ENCODE measurements around the gene FAM200A. TPM values are rescaled to one million over a fixed set of nuclear protein-coding genes. Genes with fewer than 3 reads are reported as not detected.
"Not testable (repeated sequence)": the region's sequence is repeated elsewhere in the genome, so short reads cannot be mapped to it uniquely, and the experiment has no call there.

The FAM200A gene
- total RNA-seq, 1 experiment from 2014 or later: 8.4 TPM

DNA sequence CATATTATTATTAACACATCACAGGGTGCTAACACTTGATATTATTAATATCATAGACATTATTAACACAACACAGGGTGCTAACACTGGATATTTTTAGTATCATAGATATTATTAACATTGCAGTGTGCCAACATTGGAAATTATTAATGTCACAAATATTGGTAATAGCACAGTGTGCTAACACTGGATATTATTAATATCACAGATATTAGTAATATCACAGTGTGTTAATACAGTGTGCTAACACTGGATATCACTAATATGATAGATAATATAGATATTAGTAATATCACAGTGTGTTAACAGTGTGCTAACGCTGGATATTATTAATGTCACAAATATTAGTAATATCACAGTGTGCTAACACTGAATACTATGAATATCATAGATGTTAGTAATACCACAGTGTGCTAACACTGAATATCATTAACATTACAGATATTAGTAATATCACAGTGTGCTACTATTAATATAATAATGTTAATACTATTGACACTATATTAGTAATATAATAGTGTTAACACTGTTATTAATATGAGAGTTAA is 44.6 kb upstream of the FAM200A start:
- Histone ChIP-seq H3K9me3 (ENCODE audit: low read depth, low read length, poor library complexity, severe bottlenecking) (no peaks in the 10 kb centered on the region), H3K27ac (ENCODE audit: low read depth, low read length, poor library complexity, severe bottlenecking) (no peak overlapping the region), H3K4me3 (ENCODE audit: low read depth, low read length, poor library complexity, severe bottlenecking) (no peak overlapping the region), H3K36me3 (ENCODE audit: insufficient read depth, low read length, poor library complexity, severe bottlenecking) (no peaks in the 10 kb centered on the region), H3K4me1 (ENCODE audit: insufficient read depth, low read length, poor library complexity, severe bottlenecking) (no peaks in the 10 kb centered on the region), H3K27me3 (replicated peaks; ENCODE audit: insufficient read depth, low read depth, low read length, poor library complexity) (no peaks in the 10 kb centered on the region)
- TF ChIP-seq, protein P1, sequence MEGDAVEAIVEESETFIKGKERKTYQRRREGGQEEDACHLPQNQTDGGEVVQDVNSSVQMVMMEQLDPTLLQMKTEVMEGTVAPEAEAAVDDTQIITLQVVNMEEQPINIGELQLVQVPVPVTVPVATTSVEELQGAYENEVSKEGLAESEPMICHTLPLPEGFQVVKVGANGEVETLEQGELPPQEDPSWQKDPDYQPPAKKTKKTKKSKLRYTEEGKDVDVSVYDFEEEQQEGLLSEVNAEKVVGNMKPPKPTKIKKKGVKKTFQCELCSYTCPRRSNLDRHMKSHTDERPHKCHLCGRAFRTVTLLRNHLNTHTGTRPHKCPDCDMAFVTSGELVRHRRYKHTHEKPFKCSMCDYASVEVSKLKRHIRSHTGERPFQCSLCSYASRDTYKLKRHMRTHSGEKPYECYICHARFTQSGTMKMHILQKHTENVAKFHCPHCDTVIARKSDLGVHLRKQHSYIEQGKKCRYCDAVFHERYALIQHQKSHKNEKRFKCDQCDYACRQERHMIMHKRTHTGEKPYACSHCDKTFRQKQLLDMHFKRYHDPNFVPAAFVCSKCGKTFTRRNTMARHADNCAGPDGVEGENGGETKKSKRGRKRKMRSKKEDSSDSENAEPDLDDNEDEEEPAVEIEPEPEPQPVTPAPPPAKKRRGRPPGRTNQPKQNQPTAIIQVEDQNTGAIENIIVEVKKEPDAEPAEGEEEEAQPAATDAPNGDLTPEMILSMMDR (conservative IDR thresholded peaks at IDR 0.05; ENCODE audit: low read depth, low read length): no peak
- intact Hi-C loops (cut with micrococcal nuclease; ENCODE audit: unreplicated experiment): no loop called here
- no TSS peak for BruUV-seq (replicated peaks)
- DNase-seq (ENCODE audit: low spot score): no peak
- CTCF ChIA-PET: no interaction called here
- POLR2A ChIA-PET (ENCODE audit: low non-redundant PET): no interaction called here

DNA sequence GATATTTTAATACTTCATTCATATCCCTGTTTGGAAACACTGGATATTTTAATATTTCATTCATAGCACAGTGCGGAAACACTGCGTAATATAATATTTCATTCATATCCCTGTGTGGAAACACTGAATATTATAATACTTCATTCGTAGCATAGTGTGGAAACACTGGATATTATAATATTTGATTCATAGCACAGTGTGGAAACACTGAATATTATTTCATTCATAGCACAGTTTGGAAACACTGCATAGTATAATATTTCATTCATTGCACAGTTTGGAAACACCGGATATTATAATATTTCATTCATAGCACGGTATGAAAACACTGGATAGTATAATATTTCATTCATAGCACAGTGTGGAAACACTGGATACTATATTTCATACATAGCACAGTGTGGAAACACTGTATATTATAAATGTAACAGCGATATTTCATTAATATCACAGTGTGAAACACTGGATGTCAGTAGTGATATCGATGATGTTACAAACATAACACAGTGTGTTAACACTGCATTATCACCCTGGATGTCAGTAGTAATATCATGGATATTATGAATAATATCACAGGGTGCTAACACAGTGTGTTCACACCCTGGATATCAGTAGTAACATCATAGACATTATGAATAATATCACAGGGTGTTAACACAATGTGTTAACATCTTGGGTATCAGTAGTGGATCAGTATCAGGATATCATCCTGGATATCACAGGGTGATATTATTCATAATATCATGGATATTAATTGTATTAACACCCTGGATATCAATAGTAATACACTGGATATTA is 43.2 kb upstream of the FAM200A start:
- ChIA-PET CTCF (no interaction called here), POLR2A (ENCODE audit: low non-redundant PET) (no interaction called here)
- no peak for DNase-seq (ENCODE audit: low spot score)
- no peak overlapping the region for H3K27ac ChIP-seq (ENCODE audit: low read depth, low read length, poor library complexity, severe bottlenecking)
- BruUV-seq (replicated peaks): no TSS peak
- intact Hi-C loops (cut with micrococcal nuclease; ENCODE audit: unreplicated experiment): no loop called here
- H3K9me3 ChIP-seq (ENCODE audit: low read depth, low read length, poor library complexity, severe bottlenecking): no peaks in the 10 kb centered on the region
- no peak overlapping the region for H3K4me3 ChIP-seq (ENCODE audit: low read depth, low read length, poor library complexity, severe bottlenecking)
- no peak for TF ChIP-seq EZH2 (IDR thresholded peaks at IDR 0.05; ENCODE audit: borderline replicate concordance, low read depth, low read length, poor library complexity, severe bottlenecking)
- TF ChIP-seq, protein P1 (conservative IDR thresholded peaks at IDR 0.05; ENCODE audit: low read depth, low read length): no peak
- H3K36me3 ChIP-seq (ENCODE audit: insufficient read depth, low read length, poor library complexity, severe bottlenecking): no peaks in the 10 kb centered on the region
- H3K27me3 ChIP-seq (replicated peaks; ENCODE audit: insufficient read depth, low read depth, low read length, poor library complexity): no peaks in the 10 kb centered on the region
- no peaks in the 10 kb centered on the region for H3K4me1 ChIP-seq (ENCODE audit: insufficient read depth, low read length, poor library complexity, severe bottlenecking)

DNA sequence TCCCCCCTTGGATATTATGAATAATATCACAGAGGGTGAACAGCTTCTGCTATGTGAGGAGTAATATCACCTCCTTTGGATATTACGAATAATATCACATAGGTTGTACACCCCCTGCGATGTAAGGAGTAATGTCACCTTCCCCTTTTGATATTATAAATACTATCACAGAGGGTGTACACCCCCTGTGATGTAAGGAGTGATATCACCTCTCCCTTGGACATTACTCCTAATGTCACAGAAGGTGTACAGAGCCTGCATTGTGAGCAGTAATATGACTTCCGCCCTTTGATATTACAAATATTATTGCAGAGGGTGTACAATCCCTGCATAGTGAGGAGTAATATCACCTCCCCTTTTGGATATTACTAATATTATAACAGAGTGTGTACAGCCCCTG is 37.0 kb upstream of the FAM200A start:
- ChIA-PET POLR2A (ENCODE audit: low non-redundant PET) (no interaction called here), CTCF (no interaction called here)
- intact Hi-C loops (cut with micrococcal nuclease; ENCODE audit: unreplicated experiment): no loop called here

DNA sequence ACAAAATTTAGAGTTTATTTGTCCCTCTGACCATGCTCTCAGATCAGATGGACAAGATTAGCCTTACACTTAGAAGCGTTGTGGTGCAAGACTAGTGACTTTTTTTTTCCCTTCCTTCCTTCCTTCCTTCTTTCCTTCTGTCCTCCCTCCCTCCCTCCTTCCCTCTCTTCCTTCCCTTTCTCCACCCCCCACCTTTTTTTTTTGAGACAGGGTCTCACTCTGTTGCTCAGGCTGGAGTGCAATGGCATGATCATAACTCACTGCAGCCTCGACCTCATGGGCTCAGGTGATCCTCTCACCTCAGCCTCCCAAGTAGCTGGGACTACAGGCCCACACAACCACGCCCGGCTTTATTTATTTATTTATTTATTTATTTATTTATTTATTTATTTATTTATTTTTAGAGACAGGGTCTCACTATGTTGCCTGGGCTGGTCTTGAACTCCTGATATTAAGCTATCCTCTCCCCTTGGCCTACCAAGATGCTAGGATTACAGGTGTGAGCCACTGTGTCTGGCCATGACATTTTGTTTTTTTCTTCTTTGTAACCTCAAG is 28.9 kb upstream of the FAM200A start:
- peak overlapping the region; percentile 49 for H3K4me3 ChIP-seq (ENCODE audit: low read depth, low read length, poor library complexity, severe bottlenecking)
- H3K27ac ChIP-seq (ENCODE audit: low read depth, low read length, poor library complexity, severe bottlenecking); intact Hi-C loops (cut with micrococcal nuclease; ENCODE audit: unreplicated experiment); H3K4me1 ChIP-seq (ENCODE audit: insufficient read depth, low read length, poor library complexity, severe bottlenecking); DNase-seq (ENCODE audit: low spot score); H3K27me3 ChIP-seq (replicated peaks; ENCODE audit: insufficient read depth, low read depth, low read length, poor library complexity); H3K36me3 ChIP-seq (ENCODE audit: insufficient read depth, low read length, poor library complexity, severe bottlenecking); BruUV-seq (replicated peaks); H3K9me3 ChIP-seq (ENCODE audit: low read depth, low read length, poor library complexity, severe bottlenecking): not testable (repeated sequence)
- ChIA-PET CTCF (interaction anchor here (0.5 to 0.7 kb wide), 2 partner anchors 218 to 1841 kb away, joined by 5 to 7 read pairs; no protein-coding TSS in a partner anchor), POLR2A (ENCODE audit: low non-redundant PET) (interaction anchor here (0.6 kb wide), 1 partner anchor 9 kb away, joined by 3 read pairs; no protein-coding TSS in a partner anchor)

More for the DNA sequence above, 37.0 kb upstream of the FAM200A start:
- no peaks in the 10 kb centered on the region for H3K4me1 ChIP-seq (ENCODE audit: insufficient read depth, low read length, poor library complexity, severe bottlenecking)
- H3K4me3 ChIP-seq (ENCODE audit: low read depth, low read length, poor library complexity, severe bottlenecking): no peak overlapping the region
- BruUV-seq (replicated peaks): no TSS peak
- no peaks in the 10 kb centered on the region for H3K36me3 ChIP-seq (ENCODE audit: insufficient read depth, low read length, poor library complexity, severe bottlenecking)
- no peak overlapping the region for H3K27ac ChIP-seq (ENCODE audit: low read depth, low read length, poor library complexity, severe bottlenecking)
- no peaks in the 10 kb centered on the region for H3K9me3 ChIP-seq (ENCODE audit: low read depth, low read length, poor library complexity, severe bottlenecking)
- no peak for DNase-seq (ENCODE audit: low spot score)
- TF ChIP-seq, protein P1 (conservative IDR thresholded peaks at IDR 0.05; ENCODE audit: low read depth, low read length): no peak
- no peak for TF ChIP-seq EZH2 (IDR thresholded peaks at IDR 0.05; ENCODE audit: borderline replicate concordance, low read depth, low read length, poor library complexity, severe bottlenecking)
- H3K27me3 ChIP-seq (replicated peaks; ENCODE audit: insufficient read depth, low read depth, low read length, poor library complexity): peaks cover 6% of the 10 kb centered on the region

Data from A673 (cell line).